Measurements from ENCODE around the gene MASP1. TPM values are rescaled to one million over a fixed set of nuclear protein-coding genes. Genes with fewer than 3 reads are reported as not detected.

The MASP1 gene
- total RNA-seq, 1 donor from 2014 or later, result 0.20 TPM

DNA sequence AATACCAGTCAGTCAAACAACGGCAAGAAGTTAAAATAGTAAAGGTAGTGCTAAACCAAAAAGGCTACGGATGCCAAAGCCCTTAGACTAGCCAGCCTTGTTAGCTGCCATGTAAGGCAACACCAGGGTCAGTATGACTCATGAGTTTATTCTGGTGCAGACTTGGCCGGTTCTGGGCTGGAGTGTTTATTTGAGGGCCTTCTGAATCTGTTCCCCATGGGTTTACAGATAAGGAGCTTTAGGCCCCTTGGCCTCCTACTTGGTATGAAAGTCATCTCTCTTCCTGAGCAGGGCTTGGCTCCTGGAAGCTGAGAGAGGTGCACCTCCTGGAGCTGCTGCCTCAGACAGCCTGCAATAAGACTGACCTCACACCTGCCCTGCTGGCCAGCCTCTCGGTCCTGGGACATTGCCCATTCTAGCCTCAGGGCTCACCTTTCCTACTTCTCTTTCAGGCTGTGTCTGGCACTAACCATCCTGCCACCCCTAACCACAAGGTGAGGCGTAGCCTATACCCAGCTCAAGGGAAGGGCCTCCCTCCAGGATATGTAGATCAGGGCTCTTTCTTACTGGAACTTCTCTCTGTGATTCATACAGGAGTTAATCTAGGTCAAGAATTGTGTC lies 104.6 kb downstream of the MASP1 start:
- no peak for DNase-seq (ENCODE audit: low read depth, low spot score)

DNA sequence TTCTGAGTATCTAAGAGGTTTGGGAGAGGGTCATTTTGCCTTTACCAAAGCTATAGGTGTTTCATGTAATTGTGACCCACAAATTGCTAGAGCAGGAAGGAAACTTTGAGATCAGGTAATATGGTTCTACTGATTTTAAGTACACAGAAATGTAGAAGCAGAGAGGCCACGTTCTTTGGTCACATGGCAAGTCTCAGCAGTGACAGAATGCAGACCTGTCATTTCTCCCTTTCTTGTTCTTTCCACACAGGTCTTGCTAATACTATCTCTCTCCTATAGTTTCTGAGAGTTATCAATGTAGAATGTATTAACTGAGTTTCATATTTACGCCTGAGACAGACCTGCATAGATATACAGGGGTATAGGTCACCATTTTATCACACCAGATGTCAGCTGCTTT lies 105.2 kb downstream of the MASP1 start:
- no peak for DNase-seq (ENCODE audit: low read depth, low spot score)

- no peak for DNase-seq (ENCODE audit: low read depth, low spot score)
These were observed 105.8 kb downstream of the MASP1 start for GRCh38 chr3:187185759-187186158.

Other genes with a start within 250 kb of the MASP1 start
- 40.4 and 45.9 TPM in 2 replicates for gene RPL39L, start 152.2 kb downstream of the MASP1 start, total RNA-seq
- not detected in 2 replicates for gene RTP1, start 94.3 kb downstream of the MASP1 start, total RNA-seq
- 0.46 and 0.99 TPM in 2 replicates for gene RTP4, start 76.6 kb upstream of the MASP1 start, total RNA-seq

All from pulmonary artery endothelial cell (primary cell).